ENCODE results near the gene BORCS5.

The BORCS5 gene

DNA sequence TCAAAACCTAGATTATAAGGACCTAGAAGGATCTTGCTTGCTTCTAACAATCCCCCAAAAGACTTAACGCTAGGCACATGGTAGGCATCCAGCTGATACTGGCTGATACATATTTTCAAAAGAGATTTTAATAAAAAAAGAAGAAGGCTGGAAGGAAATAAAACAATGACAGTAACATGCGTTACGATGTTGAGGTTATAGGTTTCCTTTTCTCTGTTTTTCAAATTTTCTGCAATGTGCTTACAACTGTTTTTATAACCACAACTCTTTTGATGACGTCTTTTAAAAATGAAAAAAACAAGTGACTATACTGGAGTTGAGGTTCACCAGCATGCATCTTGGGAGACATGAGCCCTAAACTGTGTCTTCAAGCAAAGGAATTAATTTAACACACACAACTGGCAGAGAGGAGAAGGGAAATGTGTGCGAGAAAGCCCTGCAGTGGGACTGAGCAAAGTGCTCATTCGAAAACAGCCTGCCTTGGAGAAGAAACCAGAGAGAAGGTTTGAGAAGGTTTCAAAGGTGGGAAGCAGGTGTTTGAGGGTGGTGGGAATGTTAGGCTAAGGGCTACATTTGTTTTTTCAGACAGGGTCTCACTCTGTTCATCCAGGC lies 125.4 kb downstream of the BORCS5 start:
- Histone ChIP-seq H3K27ac (ENCODE audit: insufficient read depth, low read depth, low read length, poor library complexity, severe bottlenecking) (no peak overlapping the region), H3K36me3 (ENCODE audit: control insufficient read depth, insufficient read depth, low read length) (peaks cover 5% of the 10 kb centered on the region), H3K4me3 (ENCODE audit: insufficient read depth, low read depth, low read length) (no peak overlapping the region), H3K27me3 (ENCODE audit: control insufficient read depth, insufficient read depth, low read length, poor library complexity, severe bottlenecking) (no peaks in the 10 kb centered on the region), H3K4me1 (ENCODE audit: control insufficient read depth, insufficient read depth, low read length) (no peaks in the 10 kb centered on the region), H3K9me3 (ENCODE audit: control insufficient read depth, low read length) (no peaks in the 10 kb centered on the region)
- WGBS, 2 experiments: 94 to 99% methylated on average over 4 to 6 of the region's 6 CpGs

DNA sequence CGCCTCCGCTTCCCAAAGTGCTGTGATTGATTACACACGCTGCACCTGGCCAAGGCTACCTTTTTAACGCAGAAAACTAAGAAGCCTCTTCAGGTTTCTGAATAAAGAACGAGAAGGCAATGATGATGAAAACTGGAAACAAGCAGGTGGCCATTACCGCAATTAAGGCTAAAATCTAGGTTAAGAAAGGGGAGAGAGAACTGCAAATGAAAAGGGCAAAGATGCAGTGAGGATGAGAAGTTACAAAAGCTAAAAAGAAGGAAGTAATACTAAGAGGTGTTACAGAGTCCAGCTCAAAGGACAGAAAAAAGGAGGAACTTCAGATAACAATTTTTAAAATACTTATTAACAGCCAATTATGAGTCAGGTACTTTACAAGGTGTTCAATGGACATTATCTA lies 126.1 kb downstream of the BORCS5 start:
- Histone ChIP-seq H3K27ac (ENCODE audit: insufficient read depth, low read depth, low read length, poor library complexity, severe bottlenecking) (no peak overlapping the region), H3K36me3 (ENCODE audit: control insufficient read depth, insufficient read depth, low read length) (no peaks in the 10 kb centered on the region), H3K4me1 (ENCODE audit: control insufficient read depth, insufficient read depth, low read length) (no peaks in the 10 kb centered on the region), H3K9me3 (ENCODE audit: control insufficient read depth, low read length) (no peaks in the 10 kb centered on the region), H3K27me3 (ENCODE audit: control insufficient read depth, insufficient read depth, low read length, poor library complexity, severe bottlenecking) (no peaks in the 10 kb centered on the region), H3K4me3 (ENCODE audit: insufficient read depth, low read depth, low read length) (no peak overlapping the region)
- 83 to 89% methylated on average over 6 of the region's 6 CpGs for WGBS, 2 experiments

DNA sequence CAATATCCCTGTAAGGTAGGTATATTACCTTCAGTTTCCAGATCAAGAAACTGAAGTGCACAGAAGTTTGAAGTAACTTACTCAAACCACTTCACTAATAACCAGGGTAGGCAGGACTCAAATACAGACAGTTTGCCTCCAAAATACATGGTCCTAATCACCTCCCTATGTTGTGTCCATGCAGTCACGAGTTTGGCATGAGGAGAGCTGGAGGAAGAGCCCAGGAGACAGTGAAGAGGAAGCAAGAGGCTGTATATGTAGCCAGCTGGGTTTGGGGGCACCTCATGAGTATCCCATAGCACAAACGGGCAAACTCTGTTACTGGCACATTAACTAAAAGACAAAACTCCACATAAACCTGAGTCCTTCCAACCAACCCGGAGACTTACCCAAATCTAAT lies 126.6 kb downstream of the BORCS5 start:
- Histone ChIP-seq H3K27ac (ENCODE audit: insufficient read depth, low read depth, low read length, poor library complexity, severe bottlenecking) (no peak overlapping the region), H3K4me3 (ENCODE audit: insufficient read depth, low read depth, low read length) (no peak overlapping the region), H3K9me3 (ENCODE audit: control insufficient read depth, low read length) (no peaks in the 10 kb centered on the region), H3K36me3 (ENCODE audit: control insufficient read depth, insufficient read depth, low read length) (no peaks in the 10 kb centered on the region), H3K27me3 (ENCODE audit: control insufficient read depth, insufficient read depth, low read length, poor library complexity, severe bottlenecking) (no peaks in the 10 kb centered on the region), H3K4me1 (ENCODE audit: control insufficient read depth, insufficient read depth, low read length) (no peaks in the 10 kb centered on the region)
- 83 to 92% methylated on average over 3 of the region's 3 CpGs for WGBS, 2 experiments

DNA sequence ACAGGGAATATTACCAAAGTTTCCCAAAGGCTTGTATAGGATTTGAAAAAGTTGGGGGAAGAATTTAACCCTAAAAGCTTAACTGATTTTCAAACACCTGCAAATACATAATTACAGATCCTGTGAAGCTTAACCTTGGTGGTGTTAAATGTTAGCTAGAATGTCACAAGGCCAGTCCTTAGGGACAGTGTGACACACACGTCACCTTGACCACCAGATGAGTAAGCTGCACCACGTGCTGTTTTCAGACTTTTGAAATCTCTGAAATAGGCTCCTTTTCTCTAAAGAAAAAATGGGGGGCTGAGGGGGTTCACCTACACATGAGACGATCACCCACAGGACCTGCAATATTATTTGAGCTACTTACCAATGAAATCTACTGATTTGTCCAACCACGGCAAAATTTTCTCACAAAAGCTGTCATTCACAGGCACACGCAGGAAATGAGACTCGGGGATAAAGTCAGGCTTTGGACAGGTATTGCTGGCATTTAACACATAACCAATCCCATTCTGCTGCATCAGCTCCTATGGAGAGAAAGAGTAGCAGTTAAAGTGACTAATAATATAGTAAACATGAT lies 129.9 kb downstream of the BORCS5 start:
- Histone ChIP-seq H3K4me1 (ENCODE audit: control insufficient read depth, insufficient read depth, low read length) (no peaks in the 10 kb centered on the region), H3K36me3 (ENCODE audit: control insufficient read depth, insufficient read depth, low read length) (no peaks in the 10 kb centered on the region), H3K27ac (ENCODE audit: insufficient read depth, low read depth, low read length, poor library complexity, severe bottlenecking) (no peak overlapping the region), H3K9me3 (ENCODE audit: control insufficient read depth, low read length) (no peaks in the 10 kb centered on the region), H3K4me3 (ENCODE audit: insufficient read depth, low read depth, low read length) (no peak overlapping the region), H3K27me3 (ENCODE audit: control insufficient read depth, insufficient read depth, low read length, poor library complexity, severe bottlenecking) (no peaks in the 10 kb centered on the region)
- 94 to 95% methylated on average over 6 of the region's 6 CpGs for WGBS, 2 experiments

DNA sequence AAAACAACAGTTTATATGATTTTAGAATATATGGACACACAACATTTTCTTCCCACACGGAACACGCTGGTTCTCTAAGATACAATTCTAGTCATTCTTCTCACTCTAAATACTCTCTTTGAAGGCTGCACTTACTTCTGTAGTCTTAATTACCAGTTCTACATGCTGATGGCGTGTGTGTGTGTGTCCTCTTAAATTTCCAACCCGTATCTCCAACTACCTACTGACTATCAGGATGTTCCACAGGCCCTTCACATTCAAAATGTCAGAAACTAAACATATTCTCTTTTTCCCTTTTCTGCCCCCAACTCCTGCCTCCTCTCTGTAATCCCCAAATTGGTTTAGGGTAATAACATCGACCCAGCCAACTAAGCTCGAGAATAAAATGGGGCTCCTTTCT lies 130.6 kb downstream of the BORCS5 start:
- no peaks in the 10 kb centered on the region for H3K36me3 ChIP-seq (ENCODE audit: control insufficient read depth, insufficient read depth, low read length)
- H3K4me1 ChIP-seq (ENCODE audit: control insufficient read depth, insufficient read depth, low read length): no peaks in the 10 kb centered on the region
- WGBS, 2 experiments: 88 to 92% methylated on average over 6 of the region's 6 CpGs
- H3K9me3 ChIP-seq (ENCODE audit: control insufficient read depth, low read length): no peaks in the 10 kb centered on the region
- H3K27me3 ChIP-seq (ENCODE audit: control insufficient read depth, insufficient read depth, low read length, poor library complexity, severe bottlenecking): no peaks in the 10 kb centered on the region
- H3K27ac ChIP-seq (ENCODE audit: insufficient read depth, low read depth, low read length, poor library complexity, severe bottlenecking): no peak overlapping the region
- no peak overlapping the region for H3K4me3 ChIP-seq (ENCODE audit: insufficient read depth, low read depth, low read length)

DNA sequence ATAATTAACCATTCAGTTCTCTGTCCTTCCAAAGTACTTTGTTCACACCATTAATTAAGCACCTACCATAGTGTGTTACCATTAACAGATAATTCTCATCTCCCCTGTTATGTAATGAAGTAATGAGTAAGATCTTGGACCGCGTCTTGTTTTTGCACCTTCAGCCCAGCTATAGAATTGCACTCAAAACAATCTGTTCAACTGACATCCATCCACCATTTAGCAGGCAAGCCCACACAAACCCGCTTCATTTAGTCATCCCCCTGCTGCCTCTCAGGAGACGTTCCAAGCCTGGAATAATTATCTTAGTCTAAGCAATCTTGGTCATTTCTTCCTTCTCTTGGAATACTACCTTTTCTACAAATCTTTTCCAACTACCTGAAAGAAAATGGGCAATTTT lies 131.4 kb downstream of the BORCS5 start:
- no peak overlapping the region for H3K27ac ChIP-seq (ENCODE audit: insufficient read depth, low read depth, low read length, poor library complexity, severe bottlenecking)
- H3K36me3 ChIP-seq (ENCODE audit: control insufficient read depth, insufficient read depth, low read length): no peaks in the 10 kb centered on the region
- WGBS, 2 experiments: 94 to 95% methylated on average over 4 of the region's 4 CpGs
- no peaks in the 10 kb centered on the region for H3K27me3 ChIP-seq (ENCODE audit: control insufficient read depth, insufficient read depth, low read length, poor library complexity, severe bottlenecking)
- no peaks in the 10 kb centered on the region for H3K4me1 ChIP-seq (ENCODE audit: control insufficient read depth, insufficient read depth, low read length)
- H3K4me3 ChIP-seq (ENCODE audit: insufficient read depth, low read depth, low read length): no peak overlapping the region
- H3K9me3 ChIP-seq (ENCODE audit: control insufficient read depth, low read length): no peaks in the 10 kb centered on the region

DNA sequence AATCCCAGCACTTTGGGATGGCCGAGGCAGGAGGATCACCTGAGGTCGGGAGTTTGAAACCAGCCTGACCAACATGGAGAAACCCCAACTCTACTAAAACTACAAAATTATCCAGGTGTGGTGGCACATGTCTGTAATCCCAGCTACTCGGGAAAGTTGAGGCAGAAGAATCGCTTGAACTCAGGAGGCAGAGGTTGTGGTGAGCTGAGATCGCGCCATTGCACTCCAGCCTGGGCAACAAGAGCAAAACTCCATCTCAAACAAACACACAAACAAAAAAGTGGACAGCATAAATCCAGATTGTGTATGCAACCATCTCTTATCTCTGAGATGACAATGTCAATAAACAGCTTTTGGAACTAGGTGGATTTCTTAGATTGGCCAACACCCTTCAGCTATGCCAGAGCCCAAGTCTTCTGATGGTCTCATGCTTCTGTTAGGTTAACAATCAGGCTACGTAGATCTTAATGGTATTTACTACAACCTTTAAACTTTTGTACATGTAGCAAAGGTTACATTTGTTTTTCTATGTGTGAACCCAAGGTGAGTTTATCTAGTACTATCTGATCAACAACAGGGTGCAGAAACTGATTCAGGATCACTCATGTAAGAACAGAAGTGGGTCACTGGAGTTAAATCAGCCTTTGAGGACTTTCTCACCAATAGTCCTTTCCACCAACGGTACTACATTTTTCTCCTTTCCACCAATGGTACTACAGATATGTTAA lies 132.1 kb downstream of the BORCS5 start:
- Histone ChIP-seq H3K27ac (ENCODE audit: insufficient read depth, low read depth, low read length, poor library complexity, severe bottlenecking) (no peak overlapping the region), H3K9me3 (ENCODE audit: control insufficient read depth, low read length) (no peaks in the 10 kb centered on the region), H3K27me3 (ENCODE audit: control insufficient read depth, insufficient read depth, low read length, poor library complexity, severe bottlenecking) (no peaks in the 10 kb centered on the region), H3K4me1 (ENCODE audit: control insufficient read depth, insufficient read depth, low read length) (no peaks in the 10 kb centered on the region), H3K36me3 (ENCODE audit: control insufficient read depth, insufficient read depth, low read length) (no peaks in the 10 kb centered on the region), H3K4me3 (ENCODE audit: insufficient read depth, low read depth, low read length) (no peak overlapping the region)
- 91 to 98% methylated on average over 7 of the region's 8 CpGs for WGBS, 2 experiments

DNA sequence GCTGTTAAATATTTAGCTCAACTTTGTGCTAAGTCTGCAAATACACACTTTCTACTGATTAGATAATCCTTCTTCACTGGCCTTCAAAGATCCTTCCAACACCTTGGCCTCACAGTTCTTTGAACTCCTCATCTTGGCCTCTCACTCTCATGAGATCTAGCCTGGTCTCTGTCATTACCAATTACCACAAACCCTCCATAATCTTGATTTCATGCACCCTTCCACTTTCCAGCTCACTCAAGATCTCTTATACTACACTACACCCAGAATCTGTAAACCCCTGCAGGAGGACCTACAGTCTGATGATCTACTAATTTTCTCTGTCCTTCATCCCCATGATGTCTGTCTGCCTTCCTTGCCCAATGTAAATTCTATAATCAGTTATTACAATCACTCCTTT lies 134.7 kb downstream of the BORCS5 start:
- Histone ChIP-seq H3K36me3 (ENCODE audit: control insufficient read depth, insufficient read depth, low read length) (no peaks in the 10 kb centered on the region), H3K4me3 (ENCODE audit: insufficient read depth, low read depth, low read length) (no peak overlapping the region), H3K27me3 (ENCODE audit: control insufficient read depth, insufficient read depth, low read length, poor library complexity, severe bottlenecking) (no peaks in the 10 kb centered on the region), H3K27ac (ENCODE audit: insufficient read depth, low read depth, low read length, poor library complexity, severe bottlenecking) (no peak overlapping the region), H3K4me1 (ENCODE audit: control insufficient read depth, insufficient read depth, low read length) (no peaks in the 10 kb centered on the region), H3K9me3 (ENCODE audit: control insufficient read depth, low read length) (no peaks in the 10 kb centered on the region)

DNA sequence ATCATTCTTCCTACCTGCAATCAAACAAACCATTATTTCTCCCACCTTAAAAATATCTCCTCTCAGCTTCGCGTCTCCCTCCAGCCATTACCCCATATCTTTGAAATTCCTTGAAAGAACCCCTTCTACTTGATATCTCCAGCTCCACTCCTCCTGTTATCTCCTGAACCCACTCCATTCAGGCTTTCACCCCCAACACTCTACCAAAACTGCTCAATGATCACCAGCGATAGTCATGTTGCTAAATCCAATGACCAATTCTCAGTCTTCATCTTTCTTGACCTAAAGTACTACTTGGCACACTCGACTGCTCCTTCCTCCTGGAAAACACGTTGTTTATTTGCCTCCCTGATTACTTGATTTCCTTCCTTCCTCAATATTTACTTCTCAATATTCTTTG lies 135.7 kb downstream of the BORCS5 start:
- no peaks in the 10 kb centered on the region for H3K4me1 ChIP-seq (ENCODE audit: control insufficient read depth, insufficient read depth, low read length)
- H3K36me3 ChIP-seq (ENCODE audit: control insufficient read depth, insufficient read depth, low read length): no peaks in the 10 kb centered on the region
- H3K4me3 ChIP-seq (ENCODE audit: insufficient read depth, low read depth, low read length): no peak overlapping the region
- no peaks in the 10 kb centered on the region for H3K27me3 ChIP-seq (ENCODE audit: control insufficient read depth, insufficient read depth, low read length, poor library complexity, severe bottlenecking)
- H3K9me3 ChIP-seq (ENCODE audit: control insufficient read depth, low read length): no peaks in the 10 kb centered on the region
- WGBS, 2 experiments: 93 to 98% methylated on average over 5 of the region's 5 CpGs
- H3K27ac ChIP-seq (ENCODE audit: insufficient read depth, low read depth, low read length, poor library complexity, severe bottlenecking): no peak overlapping the region

DNA sequence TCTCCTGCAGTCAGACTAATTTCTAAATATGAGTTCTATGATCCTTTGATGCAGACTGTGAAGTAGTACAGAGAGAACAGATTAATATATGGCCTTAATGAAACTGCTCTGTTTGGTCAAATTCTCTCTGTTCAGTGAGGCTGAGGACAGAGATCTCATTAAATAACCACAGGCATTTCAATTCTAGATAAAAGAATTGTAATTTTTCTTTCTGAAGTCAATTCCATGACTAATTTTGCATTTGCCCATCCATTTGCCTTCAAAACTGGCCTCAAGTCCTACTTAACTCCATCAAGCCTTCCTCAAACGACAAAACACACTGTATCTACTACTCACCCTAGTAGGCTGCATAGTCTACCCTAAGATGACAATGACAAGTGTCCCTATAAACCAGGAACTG lies 138.7 kb downstream of the BORCS5 start:
- Histone ChIP-seq H3K9me3 (ENCODE audit: control insufficient read depth, low read length) (no peaks in the 10 kb centered on the region), H3K36me3 (ENCODE audit: control insufficient read depth, insufficient read depth, low read length) (no peaks in the 10 kb centered on the region), H3K4me1 (ENCODE audit: control insufficient read depth, insufficient read depth, low read length) (no peaks in the 10 kb centered on the region), H3K4me3 (ENCODE audit: insufficient read depth, low read depth, low read length) (no peak overlapping the region), H3K27me3 (ENCODE audit: control insufficient read depth, insufficient read depth, low read length, poor library complexity, severe bottlenecking) (no peaks in the 10 kb centered on the region), H3K27ac (ENCODE audit: insufficient read depth, low read depth, low read length, poor library complexity, severe bottlenecking) (no peak overlapping the region)
- 96 to 100% methylated on average over 1 of the region's 1 CpG for WGBS, 2 experiments
